K562 (cell line): Measurements from ENCODE around the gene CMBL. TPM values are rescaled to one million over a fixed set of nuclear protein-coding genes. Genes with fewer than 3 reads are reported as not detected.

ENCODE experiments used
- CHAMP1 ChIP-seq: fragments of 450-650 bp; IDR thresholded peaks from 2 replicates; pipeline ENCODE4 v1.6.1; 2016; ENCODE audit warnings: mild to moderate bottlenecking
- CLOCK ChIP-seq: fragments of 250-450 bp; sonication (Bioruptor Pico); IDR thresholded peaks from 2 replicates; pipeline ENCODE4 v1.4.0; 2020; ENCODE audit warnings: mild to moderate bottlenecking, moderate library complexity, borderline replicate concordance
- CREBBP ChIP-seq: IDR thresholded peaks from one replicate; pipeline ENCODE4 v1.6.1; 2012; ENCODE audit warnings: low read depth, mild to moderate bottlenecking, control low read depth, inconsistent platforms, low read length
- CTBP1 ChIP-seq: fragments of 450-650 bp; IDR thresholded peaks from 2 replicates; pipeline ENCODE4 v1.6.1; 2016; ENCODE audit warnings: borderline replicate concordance
- E4F1 ChIP-seq: fragments of 250-450 bp; sonication (Bioruptor Pico); IDR thresholded peaks from 2 replicates; pipeline ENCODE4 v1.5.0; 2021; ENCODE audit warnings: mild to moderate bottlenecking, borderline replicate concordance
- ELF2 ChIP-seq: fragments of 250-450 bp; sonication (Bioruptor Pico); IDR thresholded peaks from 2 replicates; pipeline ENCODE4 v1.5.0; 2021; ENCODE audit warnings: mild to moderate bottlenecking
- GATAD2B ChIP-seq: fragments of 450-650 bp; IDR thresholded peaks from 2 replicates; pipeline ENCODE4 v1.6.1; 2017; ENCODE audit warnings: mild to moderate bottlenecking, borderline replicate concordance
- ID3 ChIP-seq, 2 experiments: fragments of 250-450 bp in 1 of 2; fragments of 450-650 bp in 1 of 2; sonication (Bioruptor Pico) in 1 of 2; IDR thresholded peaks; 2 replicates each; pipeline versions ENCODE4 v1.6.1 to v1.8.0; 2016 to 2021; ENCODE audit warnings: mild to moderate bottlenecking in 2 of 2, moderate library complexity in 2 of 2, missing compliant biosample characterization in 1 of 2, missing genetic modification characterization in 1 of 2
- KLF6 ChIP-seq: fragments of 250-450 bp; sonication (Bioruptor Pico); IDR thresholded peaks from 2 replicates; pipeline ENCODE4 v1.4.0; 2020; ENCODE audit warnings: mild to moderate bottlenecking, moderate library complexity, borderline replicate concordance
- XRCC3 ChIP-seq: fragments of 450-650 bp; IDR thresholded peaks from 2 replicates; pipeline ENCODE4 v1.6.1; 2017; ENCODE audit warnings: mild to moderate bottlenecking, moderate library complexity
- ZBTB11 ChIP-seq, 3 experiments: fragments of 200-800 bp in 1 of 3; fragments of 250-450 bp in 1 of 3; fragments of 450-650 bp in 1 of 3; sonication (Bioruptor Pico) in 1 of 3; sonication (Bioruptor generic) in 1 of 3; formaldehyde crosslinking in 1 of 3; IDR thresholded peaks; 2 replicates each; pipeline versions ENCODE4 v1.6.1 to v1.8.0; 2016 to 2022; ENCODE audit warnings: mild to moderate bottlenecking in 2 of 3, missing genetic modification characterization in 2 of 3, missing compliant biosample characterization in 1 of 3, moderate library complexity in 1 of 3
- ZBTB34 ChIP-seq: fragments of 250-450 bp; sonication (Bioruptor Pico); IDR thresholded peaks from 2 replicates; pipeline ENCODE4 v1.8.0; 2021; ENCODE audit warnings: mild to moderate bottlenecking, moderate library complexity
- ZNF224 ChIP-seq: sonication (generic); formaldehyde crosslinking; IDR thresholded peaks from 2 replicates; pipeline ENCODE4 v1.8.0; 2022; ENCODE audit warnings: mild to moderate bottlenecking, missing genetic modification reagents
- polyA plus RNA-seq, 8 experiments: library from polyadenylated mRNA; depleted of rRNA in 4 of 8; stranded (reverse) in 5 of 8; unstranded in 3 of 8; fragments of >200 nt; fragmentation: Nextera tagmentation in 2 of 8; fragmentation: Illumina TruSeq in 1 of 8; extraction: Ambion mirVana in 2 of 8; extraction: Trizol in 1 of 8; gene quantifications; 2 replicates each; pipeline versions ENCODE4 v1.2.1 to v1.2.3, GENCODE V29; 2011 to 2014; ENCODE audit warnings: inconsistent platforms in 1 of 8, missing spikeins in 1 of 8
- total RNA-seq, 7 experiments: library from RNA; depleted of rRNA in 6 of 7; stranded (reverse); fragments of >200 nt in 6 of 7; fragmentation: Illumina TruSeq in 2 of 7; extraction: Trizol in 2 of 7; gene quantifications; 2 replicates each; pipeline versions ENCODE4 v1.2.1 to v1.2.3, GENCODE V29; 2011 to 2021; ENCODE audit warnings: low replicate concordance in 1 of 7

The CMBL gene
- total and polyA plus RNA-seq, 9 of the 15 experiments (the other 6 are each of a cell fraction or from before 2014, with no cell fraction given), result 22.6 to 192 (median 71.1) TPM

- TF ChIP-seq ID3 (CRISPR knock-in tag; IDR thresholded peaks at IDR 0.05) (no peak), ID3 (tag; IDR thresholded peaks at IDR 0.05) (peak; percentile 92), ZBTB11 (CRISPR knock-in tag; IDR thresholded peaks at IDR 0.05) (peak in 1 of 3 experiments; percentile 64; a peak in 2 of 6 replicates), ZBTB34 (CRISPR knock-in tag) (peak; percentile 49; the same call in 1 of the 2 replicates), KLF6 (CRISPR knock-in tag) (peak; percentile 94), ELF2 (CRISPR knock-in tag) (no peak), XRCC3 (no peak), CLOCK (CRISPR knock-in tag) (peak; percentile 77), E4F1 (CRISPR knock-in tag) (no peak), CTBP1 (peak; percentile 46; the same call in 1 of the 2 replicates), GATAD2B (no peak; the same call in 1 of the 2 replicates), CHAMP1 (0 out of 2 replicates have a peak, but pooled peaks have one; percentile 52), CREBBP (no peak), ZNF224 (CRISPR knock-in tag) (no peak)
Measured at GRCh38 chr5:10303699-10304170, 4.0 kb downstream of the CMBL start (continued).
